HUES6 (cell line): ENCODE data around the gene PYDC2.

Source experiments
- H3K27ac ChIP-seq: 2 replicates; pipeline ENCODE4 v1.7.0; 2013; ENCODE audit warnings: low read depth, mild to moderate bottlenecking, low read length, inconsistent platforms
- H3K27me3 ChIP-seq: 2 replicates; pipeline ENCODE4 v1.6.1; 2013; ENCODE audit warnings: low read length; ENCODE audit not compliant: control insufficient read depth, insufficient read depth
- H3K36me3 ChIP-seq: 2 replicates; pipeline ENCODE4 v1.6.1; 2013; ENCODE audit warnings: low read length; ENCODE audit not compliant: control insufficient read depth, insufficient read depth
- H3K4me1 ChIP-seq: 2 replicates; pipeline ENCODE4 v1.6.1; 2013; ENCODE audit warnings: low read length; ENCODE audit not compliant: control insufficient read depth, insufficient read depth
- H3K4me3 ChIP-seq: 2 replicates; pipeline ENCODE4 v1.5.1; 2013; ENCODE audit warnings: low read depth, low read length
- H3K9ac ChIP-seq: one replicate; pipeline ENCODE4 v1.6.1; 2013; ENCODE audit warnings: mild to moderate bottlenecking, low read length
- H3K9me3 ChIP-seq: 2 replicates; pipeline ENCODE4 v1.6.1; 2013; ENCODE audit warnings: low read depth, low read length; ENCODE audit not compliant: control insufficient read depth, insufficient read depth

The PYDC2 gene

DNA sequence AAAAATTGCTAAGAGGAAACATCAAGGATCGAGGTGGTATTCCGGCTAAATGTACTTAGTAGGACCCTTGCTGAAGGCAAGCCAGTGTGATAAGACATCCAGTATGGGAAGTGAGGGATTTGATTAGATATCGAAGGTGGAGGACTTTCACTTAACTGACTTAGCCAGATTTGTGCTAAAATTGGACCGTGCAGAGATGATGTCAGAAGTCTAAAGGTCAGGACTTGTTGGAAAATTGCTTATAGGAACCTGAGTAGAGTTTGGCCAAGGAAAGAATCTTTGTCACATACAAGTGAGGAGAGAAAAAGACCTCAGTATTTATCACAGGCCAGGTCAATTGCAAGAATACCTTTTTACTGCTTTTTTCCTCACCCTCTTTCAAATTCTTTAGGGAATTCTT lies 30.9 kb upstream of the PYDC2 start:
- no peaks in the 10 kb centered on the region; the same call in 1 of the 2 replicates for H3K9me3 ChIP-seq
- no peak overlapping the region for H3K27ac ChIP-seq
- no peak overlapping the region for H3K9ac ChIP-seq
- no peaks in the 10 kb centered on the region for H3K4me1 ChIP-seq
- H3K36me3 ChIP-seq: no peaks in the 10 kb centered on the region
- no peak overlapping the region for H3K4me3 ChIP-seq
- H3K27me3 ChIP-seq: no peaks in the 10 kb centered on the region

GRCh38 chr3:191431160-191431822 lies 29.7 kb upstream of the PYDC2 start:
- H3K4me1 ChIP-seq: no peaks in the 10 kb centered on the region
- H3K27me3 ChIP-seq: no peaks in the 10 kb centered on the region
- H3K4me3 ChIP-seq: no peak overlapping the region
- no peaks in the 10 kb centered on the region; the same call in 1 of the 2 replicates for H3K9me3 ChIP-seq
- no peak overlapping the region for H3K27ac ChIP-seq
- H3K36me3 ChIP-seq: no peaks in the 10 kb centered on the region
- H3K9ac ChIP-seq: no peak overlapping the region

DNA sequence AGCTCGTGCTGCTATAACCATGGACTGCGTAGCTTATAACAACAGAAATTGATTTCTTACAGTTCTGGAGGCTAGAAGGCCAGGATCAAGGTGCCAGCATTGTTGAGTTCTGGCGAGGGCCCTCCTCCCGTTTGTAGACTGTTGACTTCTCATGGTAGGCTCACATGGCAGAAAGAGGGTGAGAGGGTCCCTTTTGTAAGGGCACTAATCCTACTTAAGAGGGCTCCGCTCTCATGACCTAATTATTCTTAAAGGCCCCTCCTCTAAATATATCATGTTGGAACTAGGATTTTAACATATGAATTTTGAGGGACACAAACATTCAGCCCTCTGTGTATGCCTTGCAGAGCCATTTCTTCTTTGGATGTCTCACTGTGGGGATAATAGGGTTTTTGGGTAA lies 28.8 kb upstream of the PYDC2 start:
- no peak overlapping the region for H3K27ac ChIP-seq
- H3K4me1 ChIP-seq: no peaks in the 10 kb centered on the region
- no peak overlapping the region for H3K4me3 ChIP-seq
- H3K36me3 ChIP-seq: no peaks in the 10 kb centered on the region
- H3K9ac ChIP-seq: no peak overlapping the region
- H3K9me3 ChIP-seq: no peaks in the 10 kb centered on the region; the same call in 1 of the 2 replicates
- H3K27me3 ChIP-seq: no peaks in the 10 kb centered on the region

GRCh38 chr3:191434024-191434423 lies 26.9 kb upstream of the PYDC2 start:
- H3K27ac ChIP-seq: no peak overlapping the region
- H3K4me3 ChIP-seq: no peak overlapping the region
- H3K9ac ChIP-seq: no peak overlapping the region
- H3K4me1 ChIP-seq: no peaks in the 10 kb centered on the region
- no peaks in the 10 kb centered on the region for H3K27me3 ChIP-seq
- no peaks in the 10 kb centered on the region for H3K36me3 ChIP-seq
- H3K9me3 ChIP-seq: no peaks in the 10 kb centered on the region; the same call in 1 of the 2 replicates

DNA sequence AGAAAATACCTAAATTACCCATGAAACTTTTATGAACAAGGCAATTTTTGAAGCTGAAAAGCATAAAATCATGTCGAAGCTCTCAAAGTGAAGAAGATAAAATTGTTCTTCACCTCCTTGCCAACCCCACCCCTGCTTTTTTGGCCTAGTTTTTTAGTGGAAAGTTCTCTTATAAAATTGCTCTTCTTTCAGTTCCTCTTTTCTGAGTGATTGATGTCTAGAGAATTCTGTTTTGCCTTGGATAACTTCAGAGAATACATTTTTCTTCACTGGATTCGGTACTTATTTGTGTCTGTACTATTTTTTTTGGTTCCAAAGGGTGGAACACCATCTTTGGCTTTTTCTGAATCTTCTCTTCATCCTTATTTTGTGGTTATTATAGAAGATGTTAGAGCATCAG lies 25.0 kb upstream of the PYDC2 start:
- no peak overlapping the region for H3K9ac ChIP-seq
- H3K4me3 ChIP-seq: no peak overlapping the region
- no peaks in the 10 kb centered on the region for H3K4me1 ChIP-seq

GRCh38 chr3:191438150-191438814 lies 22.7 kb upstream of the PYDC2 start:
- Histone ChIP-seq H3K4me1 (no peaks in the 10 kb centered on the region), H3K27ac (no peak overlapping the region), H3K9me3 (peaks cover 4% of the 10 kb centered on the region; the same call in 1 of the 2 replicates), H3K4me3 (no peak overlapping the region), H3K36me3 (no peaks in the 10 kb centered on the region), H3K9ac (no peak overlapping the region), H3K27me3 (no peaks in the 10 kb centered on the region)

More for the DNA sequence above, 25.0 kb upstream of the PYDC2 start:
- H3K9me3 ChIP-seq: peaks cover 4% of the 10 kb centered on the region; the same call in 1 of the 2 replicates
- H3K36me3 ChIP-seq: no peaks in the 10 kb centered on the region
- H3K27ac ChIP-seq: no peak overlapping the region
- no peaks in the 10 kb centered on the region for H3K27me3 ChIP-seq

- Histone ChIP-seq H3K4me1 (no peaks in the 10 kb centered on the region), H3K27me3 (no peaks in the 10 kb centered on the region), H3K9me3 (peaks cover 4% of the 10 kb centered on the region; the same call in 1 of the 2 replicates), H3K36me3 (no peaks in the 10 kb centered on the region), H3K9ac (no peak overlapping the region), H3K4me3 (no peak overlapping the region), H3K27ac (no peak overlapping the region)
These were observed 20.4 kb upstream of the PYDC2 start for GRCh38 chr3:191440532-191440931.

- Histone ChIP-seq H3K4me1 (no peaks in the 10 kb centered on the region), H3K4me3 (no peak overlapping the region), H3K9me3 (peaks cover 4% of the 10 kb centered on the region; the same call in 1 of the 2 replicates), H3K36me3 (no peaks in the 10 kb centered on the region), H3K27ac (no peak overlapping the region), H3K9ac (no peak overlapping the region), H3K27me3 (no peaks in the 10 kb centered on the region)
These were observed 19.3 kb upstream of the PYDC2 start for GRCh38 chr3:191441687-191442086.

GRCh38 chr3:191444569-191444968 lies 16.4 kb upstream of the PYDC2 start:
- Histone ChIP-seq H3K9ac (no peak overlapping the region), H3K27me3 (no peaks in the 10 kb centered on the region), H3K4me3 (no peak overlapping the region), H3K27ac (no peak overlapping the region), H3K9me3 (peaks cover 4% of the 10 kb centered on the region; the same call in 1 of the 2 replicates), H3K4me1 (no peaks in the 10 kb centered on the region), H3K36me3 (no peaks in the 10 kb centered on the region)

GRCh38 chr3:191449256-191449655 lies 11.7 kb upstream of the PYDC2 start:
- H3K9me3 ChIP-seq: no peaks in the 10 kb centered on the region
- no peak overlapping the region for H3K9ac ChIP-seq
- no peaks in the 10 kb centered on the region for H3K36me3 ChIP-seq
- no peak overlapping the region for H3K4me3 ChIP-seq
- H3K4me1 ChIP-seq: no peaks in the 10 kb centered on the region
- no peak overlapping the region for H3K27ac ChIP-seq
- no peaks in the 10 kb centered on the region for H3K27me3 ChIP-seq

DNA sequence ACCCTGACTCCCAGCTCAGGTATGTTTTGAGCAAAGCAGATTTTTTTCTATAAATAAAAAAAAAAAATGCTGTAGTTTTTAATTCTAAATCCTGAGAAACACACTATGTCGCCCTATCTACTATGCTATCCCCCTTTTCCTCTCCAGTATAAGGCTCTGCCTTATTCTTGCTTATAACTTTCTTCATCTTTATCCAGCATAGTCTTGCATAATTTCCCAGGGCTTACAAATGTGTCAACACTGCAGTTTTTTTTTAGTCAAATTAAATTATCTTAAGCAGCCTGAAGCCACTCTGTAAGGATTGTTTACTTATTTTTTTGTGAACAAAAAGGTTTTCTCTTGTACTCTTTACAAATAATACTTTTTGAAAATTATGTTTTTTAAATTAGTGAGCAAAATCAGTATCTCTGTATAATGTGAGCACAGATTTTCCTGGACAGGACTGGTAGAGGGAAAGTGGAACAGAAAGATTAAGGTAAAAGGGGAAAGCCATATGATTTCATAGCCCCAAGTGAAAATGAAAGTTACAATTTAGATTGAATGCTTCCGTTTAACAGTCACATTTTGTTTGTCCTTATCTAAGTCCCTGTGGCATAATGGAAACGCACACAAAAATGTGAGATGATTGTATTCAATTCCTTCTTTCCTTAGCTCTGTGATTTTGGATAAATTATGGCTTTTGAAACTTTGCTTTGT lies 5.6 kb upstream of the PYDC2 start:
- no peaks in the 10 kb centered on the region for H3K36me3 ChIP-seq
- no peak overlapping the region for H3K9ac ChIP-seq
- no peaks in the 10 kb centered on the region for H3K27me3 ChIP-seq
- H3K9me3 ChIP-seq: no peaks in the 10 kb centered on the region
- no peak overlapping the region for H3K4me3 ChIP-seq
- H3K27ac ChIP-seq: no peak overlapping the region
- no peaks in the 10 kb centered on the region for H3K4me1 ChIP-seq
